OCI-LY7 (cell line): ENCODE data around the gene C1orf115.

Experiments used
- EZH2phosphoT487 ChIP-seq: fragments of 200-600 bp; sonication (generic); IDR thresholded peaks from 2 replicates; pipeline ENCODE4 v1.6.1; 2018; ENCODE audit warnings: low read depth, borderline replicate concordance, mild to moderate bottlenecking, mixed run types, antibody characterized with exemption, low read length, moderate library complexity, mixed read lengths
- TF ChIP-seq, protein P1 (sequence below): fragments of 200-600 bp; sonication (generic); conservative IDR thresholded peaks from 2 replicates; pipeline ENCODE4 v1.5.1; 2014; ENCODE audit warnings: mild to moderate bottlenecking, antibody characterized with exemption, low read length, moderate library complexity, mixed read lengths

DNA sequence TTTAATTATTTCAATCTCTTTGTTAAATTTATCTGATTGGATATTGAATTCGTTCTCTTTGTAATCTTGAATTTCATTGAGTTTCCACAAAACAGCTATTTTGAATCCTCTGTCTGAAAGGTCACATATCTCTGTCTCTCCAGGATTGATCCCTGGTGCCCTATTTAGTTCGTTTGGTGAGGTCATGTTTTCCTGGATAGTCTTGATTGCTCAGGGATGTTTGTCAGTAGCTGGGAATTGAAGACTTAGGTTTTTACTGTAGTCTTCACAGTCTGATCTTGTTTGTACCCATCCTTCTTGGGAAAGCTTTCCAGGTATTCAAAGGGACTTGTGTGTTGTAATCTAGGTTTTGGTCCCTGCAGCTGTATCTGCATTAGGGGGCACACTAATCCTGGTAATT, 51.2 kb downstream of the C1orf115 start:
- TF ChIP-seq, protein P1, sequence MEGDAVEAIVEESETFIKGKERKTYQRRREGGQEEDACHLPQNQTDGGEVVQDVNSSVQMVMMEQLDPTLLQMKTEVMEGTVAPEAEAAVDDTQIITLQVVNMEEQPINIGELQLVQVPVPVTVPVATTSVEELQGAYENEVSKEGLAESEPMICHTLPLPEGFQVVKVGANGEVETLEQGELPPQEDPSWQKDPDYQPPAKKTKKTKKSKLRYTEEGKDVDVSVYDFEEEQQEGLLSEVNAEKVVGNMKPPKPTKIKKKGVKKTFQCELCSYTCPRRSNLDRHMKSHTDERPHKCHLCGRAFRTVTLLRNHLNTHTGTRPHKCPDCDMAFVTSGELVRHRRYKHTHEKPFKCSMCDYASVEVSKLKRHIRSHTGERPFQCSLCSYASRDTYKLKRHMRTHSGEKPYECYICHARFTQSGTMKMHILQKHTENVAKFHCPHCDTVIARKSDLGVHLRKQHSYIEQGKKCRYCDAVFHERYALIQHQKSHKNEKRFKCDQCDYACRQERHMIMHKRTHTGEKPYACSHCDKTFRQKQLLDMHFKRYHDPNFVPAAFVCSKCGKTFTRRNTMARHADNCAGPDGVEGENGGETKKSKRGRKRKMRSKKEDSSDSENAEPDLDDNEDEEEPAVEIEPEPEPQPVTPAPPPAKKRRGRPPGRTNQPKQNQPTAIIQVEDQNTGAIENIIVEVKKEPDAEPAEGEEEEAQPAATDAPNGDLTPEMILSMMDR = no peak
- no peak for TF ChIP-seq EZH2phosphoT487
